ENCODE data around the gene TSEN2. TPM values are rescaled to one million over a fixed set of nuclear protein-coding genes. Genes with fewer than 3 reads are reported as not detected.

The TSEN2 gene
- total and polyA plus RNA-seq, 2 of the 13 experiments (the other 11 are each of a cell fraction or from before 2014, with no cell fraction given) = 11.0 to 17.3 TPM

GRCh38 chr3:12566976-12567375 is 82.7 kb downstream of the TSEN2 start:
- Histone ChIP-seq H3K27me3 (ENCODE audit: control insufficient read depth in 1 of 2, insufficient read depth in 2 of 2, low read length in 2 of 2) (no peaks in the 10 kb centered on the region), H3K27ac (ENCODE audit: extremely low read length, insufficient read depth, low read length) (no peak overlapping the region), H3K79me2 (ENCODE audit: insufficient read depth, low read length) (peaks cover 66% of the 10 kb centered on the region), H4K20me1 (ENCODE audit: insufficient read depth, low read length) (peaks cover 39% of the 10 kb centered on the region), H3K4me3 (replicated peaks in 1 of 3; ENCODE audit: insufficient read depth in 1 of 3, low read depth in 2 of 3, low read length in 3 of 3) (no peak overlapping the region), H3K36me3 (replicated peaks in 1 of 2; ENCODE audit: control insufficient read depth in 1 of 2, insufficient read depth in 2 of 2, low read length in 2 of 2) (peaks cover 18 to 40% of the 10 kb centered on the region in 2 experiments; a peak in 4 of 5 replicates), H3K9me3 (ENCODE audit: low read length) (no peaks in the 10 kb centered on the region), H3K4me2 (ENCODE audit: low read depth, low read length) (no peak overlapping the region), H2AFZ (ENCODE audit: low read length) (no peak overlapping the region), H3K9ac (ENCODE audit: insufficient read depth, low read depth, low read length) (no peak overlapping the region), H3K4me1 (ENCODE audit: insufficient read depth, low read length) (peaks cover 25% of the 10 kb centered on the region)
- ChIA-PET POLR2A (no interaction called here), CTCF (ENCODE audit: low intra/inter-chr PET ratio, low total read pairs) (no interaction called here)
- in situ Hi-C loops (cut with HindIII; ENCODE audit: extremely low pct_ligation_motif_present, low pct_unique_long_range_greater_than_20kb) (no loop called here), intact Hi-C loops (cut with micrococcal nuclease; ENCODE audit: unreplicated experiment) (no loop called here)
- ATAC-seq (no peak), FAIRE-seq (no peak), DNase-seq (ENCODE audit: low spot score) (no peak)
- BruUV-seq (replicated peaks) = no TSS peak
- TF ChIP-seq ZSCAN9 (CRISPR knock-in tag; IDR thresholded peaks at IDR 0.05; ENCODE audit: borderline replicate concordance) (no peak), FOXJ3 (CRISPR knock-in tag; IDR thresholded peaks at IDR 0.05; ENCODE audit: borderline replicate concordance) (no peak), SALL2 (CRISPR knock-in tag; IDR thresholded peaks at IDR 0.05) (no peak), HNF1B (CRISPR knock-in tag; IDR thresholded peaks at IDR 0.05) (no peak), FOXC1 (CRISPR knock-in tag; IDR thresholded peaks at IDR 0.05; ENCODE audit: borderline replicate concordance) (no peak), ATRX (CRISPR knock-in tag; IDR thresholded peaks at IDR 0.05; ENCODE audit: borderline replicate concordance) (no peak), ZNF879 (CRISPR knock-in tag; IDR thresholded peaks at IDR 0.05) (no peak), BRD4 (CRISPR knock-in tag; IDR thresholded peaks at IDR 0.05) (no peak), TFDP2 (CRISPR knock-in tag; IDR thresholded peaks at IDR 0.05) (no peak)
